ENCODE data around the gene SSX5.
"Not testable (repeated sequence)": the region's sequence is repeated elsewhere in the genome, so short reads cannot be mapped to it uniquely, and the experiment has no call there.

Gene SSX5

DNA sequence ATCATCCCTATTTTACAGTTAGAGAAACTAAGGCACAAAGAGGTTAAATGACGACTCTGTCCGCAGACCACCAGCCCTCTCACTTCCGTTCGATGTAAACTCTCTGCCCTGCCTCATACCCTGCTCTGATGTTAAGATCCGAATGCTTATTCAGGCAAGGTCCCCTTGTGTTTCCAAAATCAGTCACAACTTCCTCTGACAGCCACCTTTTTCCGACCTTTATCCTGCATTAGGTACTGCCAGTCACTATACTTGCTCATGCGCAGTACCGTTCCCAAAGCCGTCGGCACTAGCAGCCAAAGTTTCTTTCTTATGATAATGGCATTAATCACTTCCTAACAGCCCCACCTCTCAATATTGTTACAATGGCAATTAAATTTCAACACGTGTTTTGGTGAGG is 53.9 kb downstream of the SSX5 start:
- not testable (repeated sequence) for H3K36me3 ChIP-seq (ENCODE audit: control insufficient read depth, insufficient read depth, low read length); H3K4me3 ChIP-seq (ENCODE audit: low read depth, low read length); H3K27me3 ChIP-seq (ENCODE audit: control insufficient read depth, insufficient read depth, low read length); H3K27ac ChIP-seq (ENCODE audit: low read depth, low read length); H3K4me1 ChIP-seq (ENCODE audit: control insufficient read depth, insufficient read depth, low read length); H3K9me3 ChIP-seq (ENCODE audit: control insufficient read depth, insufficient read depth, low read length); H3K9ac ChIP-seq (ENCODE audit: low read depth, low read length)

DNA sequence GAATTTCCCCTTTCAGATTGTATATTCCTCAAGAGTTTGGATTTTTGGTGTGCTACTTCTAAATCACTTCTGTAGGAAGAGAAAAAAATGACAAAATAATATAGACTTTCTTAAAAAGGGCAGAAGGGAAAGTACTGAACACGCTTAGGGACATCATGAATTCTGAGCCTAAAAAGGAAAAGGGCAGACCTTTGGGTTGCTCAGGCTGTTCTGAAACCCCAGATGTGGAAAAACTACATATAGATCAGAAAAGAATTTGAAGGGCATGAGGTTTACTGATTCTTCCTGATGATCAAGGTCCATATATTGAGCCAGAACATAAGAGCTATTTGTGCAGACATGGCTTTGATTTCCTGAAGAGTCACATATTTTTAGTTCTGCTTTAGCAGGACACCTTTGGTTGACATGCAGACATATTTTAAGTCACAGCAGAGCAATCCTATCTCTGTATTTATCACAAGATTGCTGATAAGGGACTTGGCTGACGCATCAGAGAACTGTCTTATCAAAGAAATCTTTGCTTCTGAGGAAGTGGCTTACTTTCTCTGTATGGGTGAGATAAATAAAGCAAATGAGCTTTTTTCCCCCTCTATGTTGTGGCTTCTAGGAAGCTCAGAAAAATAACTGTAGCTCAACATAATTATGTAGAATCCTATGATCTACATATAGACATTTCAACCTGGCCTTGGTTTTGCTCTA is 54.6 kb downstream of the SSX5 start:
- not testable (repeated sequence) for H3K27ac ChIP-seq (ENCODE audit: low read depth, low read length); H3K27me3 ChIP-seq (ENCODE audit: control insufficient read depth, insufficient read depth, low read length); H3K9me3 ChIP-seq (ENCODE audit: control insufficient read depth, insufficient read depth, low read length); H3K36me3 ChIP-seq (ENCODE audit: control insufficient read depth, insufficient read depth, low read length); H3K4me1 ChIP-seq (ENCODE audit: control insufficient read depth, insufficient read depth, low read length); H3K4me3 ChIP-seq (ENCODE audit: low read depth, low read length); H3K9ac ChIP-seq (ENCODE audit: low read depth, low read length)

DNA sequence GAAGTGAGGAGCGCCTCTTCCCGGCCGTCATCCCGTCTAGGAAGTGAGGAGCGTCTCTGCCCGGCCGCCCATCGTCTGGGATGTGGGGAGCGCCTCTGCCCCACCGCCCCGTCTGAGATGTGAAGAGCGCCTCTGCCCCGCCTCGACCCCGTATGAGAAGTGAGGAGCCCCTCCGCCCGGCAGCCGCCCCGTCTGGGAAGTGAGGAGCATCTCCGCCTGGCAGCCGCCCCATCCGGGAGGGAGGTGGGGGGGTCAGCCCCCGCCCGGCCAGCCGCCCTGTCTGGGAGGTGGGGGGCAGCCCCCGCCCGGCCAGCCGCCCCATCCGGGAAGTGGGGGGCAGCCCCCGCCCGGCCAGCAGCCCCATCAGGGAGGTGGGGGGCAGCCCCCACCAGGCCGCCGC is 57.5 kb downstream of the SSX5 start:
- H3K4me3 ChIP-seq (ENCODE audit: low read depth, low read length); H3K4me1 ChIP-seq (ENCODE audit: control insufficient read depth, insufficient read depth, low read length); H3K36me3 ChIP-seq (ENCODE audit: control insufficient read depth, insufficient read depth, low read length); H3K9ac ChIP-seq (ENCODE audit: low read depth, low read length); H3K9me3 ChIP-seq (ENCODE audit: control insufficient read depth, insufficient read depth, low read length); H3K27me3 ChIP-seq (ENCODE audit: control insufficient read depth, insufficient read depth, low read length); H3K27ac ChIP-seq (ENCODE audit: low read depth, low read length): not testable (repeated sequence)
